ENCODE measurements around the gene DPH6.

Gene DPH6

DNA sequence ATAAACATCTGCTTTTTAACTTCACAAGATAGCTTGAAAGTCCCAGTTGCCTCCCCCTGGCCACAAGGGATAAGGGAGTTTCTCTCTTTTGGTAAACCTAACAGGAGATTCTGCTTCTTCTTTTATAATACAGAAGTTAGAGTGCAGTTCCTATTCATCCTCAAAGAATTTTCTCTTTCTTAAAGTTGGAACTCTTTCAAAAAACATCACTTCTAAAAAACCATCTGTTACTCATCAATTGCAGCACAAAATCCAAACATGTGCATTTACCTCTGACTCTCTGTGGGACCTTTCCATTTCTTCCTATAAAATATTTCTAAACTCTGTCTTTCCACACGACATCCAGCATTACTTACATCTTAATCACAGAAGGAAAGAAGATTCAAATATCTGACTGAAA is 5.1 kb downstream of the DPH6 start:
- DNase-seq (ENCODE audit: low read depth): no peak

DNA sequence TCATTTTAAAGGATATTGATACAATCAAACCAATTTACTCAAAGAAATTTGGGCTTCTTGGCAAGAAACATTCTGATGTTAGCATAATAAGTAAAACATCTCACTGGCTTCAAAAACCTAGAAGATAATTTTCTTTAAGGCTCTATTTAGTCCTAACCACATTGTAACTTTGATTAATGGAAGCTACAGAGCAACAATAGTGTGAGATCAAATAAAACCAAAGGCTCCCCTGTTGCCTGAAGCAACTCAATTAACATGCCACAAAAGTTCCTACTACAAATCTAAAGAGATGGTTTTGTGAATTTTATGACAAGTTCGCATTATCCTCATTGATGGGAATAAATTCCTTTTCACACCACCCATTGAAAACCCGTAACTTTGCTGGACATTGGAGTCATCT is 5.9 kb downstream of the DPH6 start:
- DNase-seq (ENCODE audit: low read depth): no peak

DNA sequence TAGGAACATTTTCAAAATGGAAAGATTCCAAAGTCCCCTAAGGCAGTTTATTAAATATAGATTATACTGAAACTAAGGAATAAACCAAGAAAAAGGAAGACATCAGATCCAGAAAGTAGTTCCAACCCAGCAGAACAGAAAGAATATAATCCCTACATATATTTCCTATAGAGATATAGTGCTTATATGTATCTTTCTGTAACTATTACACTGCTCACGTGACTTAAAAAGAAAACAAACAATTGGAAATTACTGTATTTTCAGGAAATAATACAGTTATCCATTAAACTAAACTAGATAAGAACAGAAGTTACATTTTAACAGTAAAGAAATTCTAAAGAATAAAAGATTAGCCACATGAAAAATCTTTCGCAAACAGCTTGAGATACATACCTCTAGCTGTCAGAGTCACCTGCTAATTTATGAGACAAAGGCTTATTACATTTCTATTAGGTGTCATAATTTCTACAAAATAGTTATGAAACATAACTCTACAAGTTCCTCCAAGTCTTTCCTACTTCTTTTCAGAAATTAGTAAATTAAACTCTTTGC is 10.5 kb downstream of the DPH6 start:
- DNase-seq (ENCODE audit: low read depth): no peak

DNA sequence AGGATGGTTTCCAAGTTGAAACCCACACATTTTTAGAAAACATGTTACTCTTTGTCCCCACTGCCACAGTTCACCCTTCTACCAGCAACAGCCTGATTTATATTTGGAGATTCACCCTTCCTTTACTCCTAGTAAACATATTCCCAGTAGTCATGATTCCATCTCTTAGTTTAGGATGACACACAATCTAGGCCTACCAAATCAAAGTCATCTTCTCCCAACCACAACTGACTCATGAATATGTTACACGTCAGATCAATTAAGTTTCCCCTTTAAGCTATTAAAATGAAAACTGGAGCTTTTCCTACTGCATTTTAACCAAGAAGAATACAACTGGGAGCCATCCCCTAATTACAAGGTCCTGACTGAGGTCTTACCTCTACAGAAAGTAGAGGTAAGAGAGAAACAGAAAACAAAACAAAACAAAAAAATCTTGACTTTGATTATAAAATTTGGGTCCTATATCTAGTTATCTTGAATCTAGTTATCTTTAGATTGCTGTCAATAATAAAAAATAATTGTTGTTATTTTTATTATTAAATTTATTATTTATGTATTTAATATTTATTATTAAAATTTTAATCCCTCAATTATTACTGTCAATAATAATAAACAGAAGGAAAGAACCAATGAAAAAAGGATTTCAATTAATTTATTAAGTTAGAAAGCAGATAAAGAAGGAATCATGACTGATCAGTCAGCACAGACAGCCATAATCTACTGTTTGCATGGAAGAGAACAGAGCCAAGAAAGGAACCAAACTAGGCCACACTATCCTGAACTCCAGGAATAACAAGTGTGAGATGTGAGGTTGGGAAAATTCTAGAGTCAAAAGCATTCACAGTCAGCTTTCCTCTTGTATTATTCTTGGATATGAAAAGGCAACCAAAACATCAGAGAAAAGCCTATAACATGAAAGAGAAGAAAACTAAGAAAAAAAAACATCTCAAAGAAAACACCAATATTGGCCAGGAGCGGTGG is 12.5 kb downstream of the DPH6 start:
- DNase-seq (ENCODE audit: low read depth): no peak

DNA sequence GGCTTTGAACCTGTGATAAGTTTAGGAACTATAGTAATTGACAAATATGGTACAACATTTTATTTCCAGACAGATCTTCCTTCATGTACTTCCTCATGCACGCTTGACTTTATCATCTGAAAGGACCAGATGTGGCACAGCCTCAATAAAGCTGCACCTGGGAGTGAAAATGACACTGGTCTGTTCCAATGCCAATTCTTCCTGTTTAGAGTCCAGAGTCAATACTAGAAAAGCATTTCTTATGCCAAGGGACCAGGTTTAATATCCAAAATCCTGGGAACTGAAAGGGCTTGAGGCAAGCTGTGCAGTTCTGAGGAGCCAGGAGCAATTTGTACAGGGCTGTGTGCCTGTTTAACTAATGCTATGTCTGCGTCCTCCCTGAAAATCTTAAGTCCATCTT is 15.3 kb downstream of the DPH6 start:
- no peak for DNase-seq (ENCODE audit: low read depth)

DNA sequence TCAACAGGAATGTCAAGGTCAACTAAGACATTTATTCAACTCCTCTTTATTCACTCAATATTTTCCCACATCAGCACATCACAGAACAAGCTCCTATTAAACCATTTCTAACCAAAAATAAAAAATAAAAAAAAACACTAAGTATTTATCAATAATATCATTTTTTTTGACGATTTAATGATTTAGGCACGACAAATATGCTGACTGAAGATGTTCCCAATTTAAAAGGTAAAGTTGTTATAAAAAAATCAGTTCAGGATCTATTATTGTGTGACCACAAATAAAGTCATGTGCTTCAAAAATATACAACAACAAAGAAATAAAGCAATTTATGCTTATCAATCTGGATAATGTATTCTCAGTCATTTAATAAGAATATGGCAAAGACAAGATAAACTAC is 16.2 kb downstream of the DPH6 start:
- no peak for DNase-seq (ENCODE audit: low read depth)

DNA sequence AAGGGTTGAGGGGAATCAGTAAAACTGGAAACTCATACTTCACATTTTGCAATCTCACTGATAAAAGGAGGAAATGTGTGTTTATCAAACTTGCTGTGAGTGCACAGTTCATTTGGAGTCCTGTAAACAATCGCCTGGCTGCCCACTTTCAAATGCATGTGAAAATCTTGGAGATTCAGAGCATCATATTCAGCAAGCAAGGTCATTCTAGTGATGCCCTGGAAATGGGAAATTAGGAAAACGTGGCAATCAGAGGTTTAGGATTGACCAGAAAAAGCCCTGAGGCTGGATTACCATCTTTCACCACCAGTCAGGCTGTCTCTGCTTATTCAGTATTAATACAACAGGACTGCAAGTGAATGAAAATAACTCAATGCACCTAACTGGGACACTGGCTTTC is 23.9 kb downstream of the DPH6 start:
- DNase-seq (ENCODE audit: low read depth): no peak

DNA sequence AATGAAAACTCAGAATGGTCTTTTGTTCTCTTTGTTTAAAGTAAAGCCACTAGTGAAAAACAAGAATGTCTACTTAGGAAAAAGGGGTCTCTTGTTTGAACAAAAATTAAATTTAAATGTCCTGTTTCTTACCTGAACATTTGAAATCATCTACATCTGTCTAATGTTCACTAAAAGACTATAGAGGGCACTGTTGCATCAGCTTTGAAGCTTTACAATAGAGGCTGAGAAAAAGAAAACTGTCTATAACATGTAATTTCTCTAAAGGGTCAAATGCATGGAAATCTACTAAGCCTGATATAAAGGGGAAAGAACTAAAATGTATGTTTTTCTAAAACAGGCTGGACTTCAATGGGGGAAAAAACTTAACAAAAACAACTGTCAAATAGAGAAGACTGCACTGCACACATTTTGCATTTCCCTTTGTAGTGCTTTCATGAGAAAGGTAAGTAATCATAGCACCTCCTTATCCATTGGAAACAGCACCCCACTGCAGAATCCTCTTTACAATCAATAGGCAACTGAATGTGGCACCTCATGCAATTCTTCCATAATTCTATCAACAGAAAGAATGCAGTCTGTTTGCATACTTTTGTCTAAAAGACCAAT is 26.3 kb downstream of the DPH6 start:
- no peak for DNase-seq (ENCODE audit: low read depth)

DNA sequence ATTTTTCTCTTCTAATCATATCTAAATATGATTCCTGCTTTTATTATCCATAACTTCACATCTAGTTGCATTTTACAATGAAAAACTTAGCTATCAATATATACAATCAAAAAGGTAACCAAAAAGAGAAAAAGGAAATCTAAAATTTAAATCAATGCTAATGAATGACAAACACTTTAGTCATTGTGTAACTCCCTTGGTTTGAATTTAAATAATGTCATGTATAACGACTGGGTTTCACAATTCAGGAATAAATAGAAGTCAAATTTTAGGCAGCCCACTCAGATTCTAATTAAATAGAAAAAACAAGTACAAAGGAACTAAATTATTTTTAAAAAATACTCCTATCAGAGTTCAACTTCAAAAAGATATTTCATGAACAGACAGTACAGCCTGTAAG is 26.9 kb downstream of the DPH6 start:
- no peak for DNase-seq (ENCODE audit: low read depth)

DNA sequence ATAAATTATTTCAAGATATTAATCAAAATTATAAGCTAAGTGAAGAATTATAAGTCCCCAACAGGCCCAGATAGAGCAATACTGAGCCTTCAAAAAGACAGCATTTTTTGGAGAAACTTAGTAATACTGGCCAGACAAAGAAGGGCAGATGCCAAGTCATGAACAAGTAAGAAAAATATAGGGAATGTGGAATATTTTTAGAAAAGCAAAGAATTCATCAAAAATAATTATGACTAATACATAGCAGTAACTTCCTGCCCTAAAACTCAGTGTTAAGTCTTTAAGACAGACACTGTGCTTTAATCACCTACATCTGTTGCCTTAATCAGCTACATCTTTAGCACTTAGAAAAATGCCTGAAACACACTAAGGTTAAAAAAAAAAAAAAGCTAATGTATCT is 31.2 kb downstream of the DPH6 start:
- no peak for DNase-seq (ENCODE audit: low read depth)

DNA sequence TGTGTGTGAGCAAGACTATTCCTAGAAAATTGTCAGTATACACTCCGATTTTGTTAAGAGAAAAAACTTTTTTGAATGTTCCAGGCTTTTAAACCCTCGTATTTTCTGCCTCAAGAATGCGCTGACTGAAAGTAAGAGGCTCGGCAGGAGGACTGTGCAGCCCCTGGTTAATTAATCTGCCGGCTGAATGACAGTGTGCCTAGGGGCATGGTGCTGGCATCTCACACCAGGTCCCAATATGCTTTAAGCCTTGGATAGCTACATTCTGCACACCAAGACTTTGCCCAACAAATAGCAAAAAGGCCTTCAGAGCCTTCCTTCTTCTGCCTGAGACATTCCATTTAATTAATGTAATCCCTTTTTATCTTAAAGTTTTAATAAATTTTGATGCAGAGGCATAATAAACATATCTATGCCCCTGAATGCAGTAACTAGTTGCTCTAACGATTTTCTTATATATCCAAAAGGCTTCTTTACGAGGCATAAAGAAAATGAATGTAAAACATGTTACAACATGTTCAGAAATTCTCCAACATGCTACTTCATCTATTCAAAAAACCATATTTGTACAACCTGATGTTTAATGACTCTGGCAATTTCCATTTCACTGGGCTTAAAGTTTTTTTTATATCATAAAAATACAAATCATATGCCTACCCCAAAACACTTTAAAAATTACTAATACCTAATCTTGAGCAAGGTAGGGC is 37.9 kb downstream of the DPH6 start:
- no peak for DNase-seq (ENCODE audit: low read depth)

DNA sequence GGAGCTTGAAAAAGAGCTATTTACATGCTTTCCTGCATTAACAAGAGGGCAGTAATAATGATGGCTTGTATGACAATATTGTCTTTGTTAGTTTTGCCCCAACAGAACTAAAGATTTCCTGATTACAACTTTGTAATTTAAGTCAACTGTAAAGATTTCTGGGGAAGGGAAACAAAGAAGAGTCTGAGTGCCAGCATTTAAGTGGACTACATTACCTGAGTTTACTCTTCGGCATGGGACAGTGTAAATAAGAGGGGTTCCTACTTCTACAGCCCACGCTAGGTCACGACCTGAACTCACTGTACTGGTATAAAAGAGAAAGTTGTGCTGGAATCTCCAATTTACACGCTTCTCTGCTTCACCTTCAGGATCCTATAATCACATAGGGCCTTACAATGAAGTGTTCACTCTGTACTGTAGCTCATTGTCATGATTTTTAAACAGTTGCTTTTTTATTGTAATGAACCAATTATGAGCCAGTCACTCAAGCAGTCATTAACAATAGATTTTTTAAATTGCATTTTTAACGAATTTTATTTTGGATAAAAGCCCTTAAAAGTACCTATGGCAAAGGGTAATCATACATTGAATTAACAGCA is 39.6 kb downstream of the DPH6 start:
- no peak for DNase-seq (ENCODE audit: low read depth)

DNA sequence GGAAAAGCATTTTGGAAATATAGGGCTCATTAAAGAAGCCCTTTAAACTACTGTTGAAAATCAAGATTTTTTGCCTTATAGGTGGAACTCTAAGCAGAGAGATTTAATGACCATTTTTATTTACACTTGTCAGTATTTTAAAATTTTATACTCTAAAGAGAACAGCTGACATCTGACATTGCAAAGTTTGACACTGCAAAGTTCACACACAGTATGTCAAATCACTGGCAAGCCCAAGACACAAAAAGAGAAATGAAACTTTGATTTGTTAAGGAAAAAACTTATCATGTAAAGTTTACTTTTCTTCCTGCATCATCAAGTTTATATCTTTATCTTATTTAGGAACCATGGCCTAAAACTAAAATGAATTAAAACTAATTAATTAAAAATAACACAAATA is 40.2 kb downstream of the DPH6 start:
- DNase-seq (ENCODE audit: low read depth): no peak

DNA sequence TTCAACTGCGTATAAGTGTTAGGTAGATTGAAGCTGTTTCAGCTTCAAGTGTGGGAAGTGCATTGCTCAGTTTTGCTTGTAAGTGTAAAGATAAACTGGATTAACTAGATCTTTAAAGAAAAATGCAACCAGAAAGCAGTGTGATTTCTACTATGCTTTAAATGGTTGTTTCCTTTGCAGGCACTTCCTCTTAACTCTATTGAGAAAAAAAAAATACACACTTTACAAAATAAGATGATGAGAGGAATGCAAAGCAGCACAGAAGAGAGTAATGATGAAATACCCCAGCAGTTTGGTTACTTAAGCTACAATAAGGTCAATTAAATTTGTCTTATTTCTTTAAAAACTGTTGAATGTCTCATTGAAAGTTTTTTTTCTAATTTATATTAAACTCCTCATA is 40.8 kb downstream of the DPH6 start:
- DNase-seq (ENCODE audit: low read depth): no peak

DNA sequence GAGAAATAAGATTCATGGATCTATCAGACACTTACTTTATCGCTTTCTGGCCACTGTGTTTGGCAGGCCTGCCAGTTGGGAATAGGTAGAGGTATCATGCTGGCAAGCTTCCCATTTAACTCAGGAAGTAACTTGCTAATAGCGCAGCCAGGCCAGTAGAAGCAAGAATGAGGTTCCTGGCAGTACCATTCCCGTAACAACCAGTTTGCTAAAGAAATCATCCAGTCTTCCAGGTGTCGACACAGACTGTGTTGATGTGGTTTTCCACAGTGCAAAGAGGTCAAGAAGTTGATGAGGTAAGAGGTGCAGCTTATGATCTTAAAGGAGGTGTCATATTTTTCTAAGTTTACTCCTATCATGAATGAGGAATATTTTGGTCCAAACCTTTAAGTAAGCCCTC is 46.2 kb downstream of the DPH6 start:
- no peak for DNase-seq (ENCODE audit: low read depth)

DNA sequence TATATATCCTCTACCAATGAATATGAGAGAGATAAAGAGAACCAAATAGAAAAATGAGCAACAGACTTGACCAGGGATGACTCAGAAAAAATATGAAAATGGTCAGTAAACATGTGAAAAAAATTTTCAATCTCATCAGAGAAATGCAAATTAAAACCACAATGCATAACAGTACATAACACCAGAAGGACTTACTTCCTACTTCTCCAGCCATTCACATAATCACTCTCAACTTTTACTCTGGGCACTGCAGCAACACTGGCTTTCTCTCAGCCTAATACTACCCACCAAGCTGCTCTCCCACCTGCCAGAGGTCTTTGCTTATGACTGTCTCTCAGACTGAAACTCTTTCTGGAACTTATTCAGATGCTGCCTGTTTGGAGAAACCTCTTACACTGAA is 49.4 kb downstream of the DPH6 start:
- DNase-seq (ENCODE audit: low read depth): no peak

DNA sequence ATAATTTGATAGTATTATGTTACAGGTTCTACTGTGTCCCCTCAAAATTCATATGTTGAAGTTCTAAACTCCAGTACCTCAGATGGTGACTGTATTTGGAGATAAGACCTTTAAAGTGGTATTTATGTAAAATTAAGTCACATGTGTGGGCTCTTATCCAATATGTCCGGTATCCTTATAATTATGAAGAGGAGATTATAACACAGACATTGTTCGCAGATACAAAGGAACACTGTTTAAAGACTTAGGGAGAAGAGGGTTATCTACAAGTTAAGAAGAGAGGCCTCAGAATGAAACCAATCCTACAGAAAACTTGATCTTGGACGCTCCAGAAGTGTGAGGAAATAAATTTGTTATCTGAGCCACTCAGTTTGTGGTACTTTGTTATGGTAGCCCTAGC is 50.9 kb downstream of the DPH6 start:
- no peak for DNase-seq (ENCODE audit: low read depth)

DNA sequence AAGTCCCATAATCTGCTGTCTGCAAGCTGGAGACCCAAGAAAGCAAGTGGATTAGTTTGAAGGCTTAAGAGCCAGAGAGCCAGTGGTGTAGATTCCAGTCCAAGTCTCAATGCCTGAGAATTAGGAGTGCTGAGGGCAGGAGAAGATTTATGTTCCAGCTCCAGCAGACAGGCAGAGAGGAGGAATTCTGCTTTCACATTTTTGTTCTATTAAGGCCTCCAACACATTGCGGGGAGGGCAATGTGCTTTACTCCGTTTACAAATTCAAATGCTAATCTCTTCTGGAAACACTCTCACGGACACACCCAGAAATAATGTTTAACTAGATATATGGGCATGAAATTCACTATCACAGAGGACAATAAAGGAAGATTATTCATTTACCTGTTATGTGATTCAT is 54.0 kb downstream of the DPH6 start:
- DNase-seq (ENCODE audit: low read depth): no peak

DNA sequence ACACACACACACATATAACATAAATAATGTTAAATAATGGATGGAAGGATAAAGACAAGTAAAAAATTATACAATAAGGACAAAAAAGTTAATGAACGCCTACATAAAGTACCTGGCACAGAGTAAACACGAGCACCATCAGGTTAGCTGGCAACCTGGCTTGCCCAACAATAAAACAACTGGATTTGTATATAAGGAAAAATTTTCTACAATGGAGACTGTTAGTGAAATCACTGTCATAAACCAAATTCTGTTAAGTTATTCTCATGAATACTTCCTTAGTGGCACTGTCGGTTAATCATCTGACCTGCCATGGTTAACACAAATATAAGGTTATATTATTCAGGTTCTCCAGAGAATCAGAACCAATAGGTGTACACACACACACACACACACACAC is 54.8 kb downstream of the DPH6 start:
- no peak for DNase-seq (ENCODE audit: low read depth)

DNA sequence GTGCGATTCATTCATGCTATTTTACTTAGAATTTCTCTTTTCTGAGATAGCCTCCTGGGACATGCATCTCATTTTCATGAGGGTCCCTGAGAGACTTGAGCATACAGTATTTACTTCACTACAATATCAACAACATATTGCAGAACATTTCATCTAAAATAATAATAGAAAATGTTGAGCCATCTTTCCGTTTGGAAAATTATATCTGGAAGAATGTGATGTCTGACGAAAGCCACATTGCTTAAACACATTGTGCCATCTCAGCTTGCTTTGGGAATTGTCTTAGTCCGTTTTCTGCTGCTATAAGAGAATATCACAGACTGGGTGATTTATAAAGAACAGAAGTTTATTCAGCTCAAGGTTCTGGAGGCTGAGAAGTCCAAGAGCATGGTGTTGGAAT is 55.5 kb downstream of the DPH6 start:
- DNase-seq (ENCODE audit: low read depth): no peak

DNA sequence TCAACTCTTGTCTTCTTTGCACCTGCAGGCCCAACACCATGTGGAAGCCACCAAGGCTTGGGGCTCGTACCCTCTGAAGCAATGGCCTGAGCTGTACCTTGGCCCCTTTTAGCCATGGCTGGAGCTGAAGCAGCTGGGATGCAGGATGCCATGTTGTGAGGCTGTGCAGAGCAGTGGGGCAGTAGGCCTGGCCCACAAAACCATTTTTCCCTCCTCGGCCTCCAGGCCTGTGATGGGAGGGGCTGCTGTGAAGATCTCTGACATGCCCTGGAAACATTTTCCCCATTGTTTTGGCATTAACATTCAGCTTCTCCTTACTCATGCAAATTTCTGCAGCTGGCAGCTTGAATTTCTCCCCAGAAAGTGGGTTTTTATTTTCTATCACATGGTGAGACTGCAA is 58.5 kb downstream of the DPH6 start:
- DNase-seq (ENCODE audit: low read depth): no peak

DNA sequence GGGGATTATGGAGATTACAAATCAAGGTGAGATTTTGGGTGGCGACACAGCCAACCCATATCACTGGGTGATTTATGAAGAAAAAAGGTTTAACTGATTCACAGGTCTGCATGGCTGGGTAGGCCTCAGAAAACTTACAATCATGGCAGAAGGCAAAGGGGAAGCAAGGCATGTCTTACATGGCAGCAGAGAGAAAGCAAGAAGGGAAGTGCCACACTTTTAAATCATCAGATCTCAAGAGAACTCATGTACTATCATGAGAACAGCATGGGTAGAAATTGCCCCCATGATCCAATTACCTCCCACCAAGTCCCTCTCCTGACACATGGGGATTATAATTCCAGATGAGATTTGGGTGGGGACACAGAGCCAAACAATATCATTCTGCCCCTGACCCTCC is 59.7 kb downstream of the DPH6 start:
- no peak for DNase-seq (ENCODE audit: low read depth)
